BJ (cell line): ENCODE results near the gene CHP2. TPM values are rescaled to one million over a fixed set of nuclear protein-coding genes. Genes with fewer than 3 reads are reported as not detected.

Experiments
- CTCF ChIA-PET: fragments of 350-600 bp; formaldehyde crosslinking; extraction: SDS; loops from one replicate; lab custom pipeline; 2021; ENCODE audit warnings: antibody characterized with exemption, inconsistent platforms; lab: Yijun Ruan, JAX
- POLR2A ChIA-PET: fragments of 300-600 bp; sonication (Branson Sonifier 250); formaldehyde crosslinking; extraction: SDS; loops from one replicate; lab custom pipeline; 2021; ENCODE audit warnings: antibody characterized with exemption; lab: Charles Lee
- DNase-seq: peaks from one replicate; pipeline ENCODE4 v3.0.0-alpha.2; 2011; ENCODE audit warnings: low read depth
- H3K27me3 ChIP-seq: 2 replicates; pipeline ENCODE4 v1.6.0; 2011; ENCODE audit warnings: low read length; ENCODE audit not compliant: control insufficient read depth, insufficient read depth
- H3K36me3 ChIP-seq: 2 replicates; pipeline ENCODE4 v1.5.1; 2011; ENCODE audit warnings: low read length; ENCODE audit not compliant: control insufficient read depth, insufficient read depth
- H3K4me3 ChIP-seq: 2 replicates; pipeline ENCODE4 v1.5.1; 2011; ENCODE audit warnings: low read depth, mild to moderate bottlenecking, control low read depth, low read length
- CTCF ChIP-seq: IDR thresholded peaks from 2 replicates; pipeline ENCODE4 v1.5.1; 2011; ENCODE audit warnings: low read depth, mild to moderate bottlenecking, control low read depth, inconsistent platforms, low read length, moderate library complexity; ENCODE audit not compliant: insufficient read depth
- polyA minus RNA-seq: library from RNA; depleted of rRNA, polyadenylated mRNA; stranded (reverse); fragments of >200 nt; gene quantifications from 2 replicates; pipeline ENCODE4 v1.2.3, GENCODE V29; 2011; rRNA and poly(A)+ RNA removed
- polyA plus RNA-seq: library from polyadenylated mRNA; depleted of rRNA; stranded (reverse); fragments of >200 nt; gene quantifications from 2 replicates; pipeline ENCODE4 v1.2.3, GENCODE V29; 2011; rRNA removed

Gene CHP2
- polyA plus RNA-seq (not detected in 2 replicates), polyA minus RNA-seq (not detected in 2 replicates)

DNA sequence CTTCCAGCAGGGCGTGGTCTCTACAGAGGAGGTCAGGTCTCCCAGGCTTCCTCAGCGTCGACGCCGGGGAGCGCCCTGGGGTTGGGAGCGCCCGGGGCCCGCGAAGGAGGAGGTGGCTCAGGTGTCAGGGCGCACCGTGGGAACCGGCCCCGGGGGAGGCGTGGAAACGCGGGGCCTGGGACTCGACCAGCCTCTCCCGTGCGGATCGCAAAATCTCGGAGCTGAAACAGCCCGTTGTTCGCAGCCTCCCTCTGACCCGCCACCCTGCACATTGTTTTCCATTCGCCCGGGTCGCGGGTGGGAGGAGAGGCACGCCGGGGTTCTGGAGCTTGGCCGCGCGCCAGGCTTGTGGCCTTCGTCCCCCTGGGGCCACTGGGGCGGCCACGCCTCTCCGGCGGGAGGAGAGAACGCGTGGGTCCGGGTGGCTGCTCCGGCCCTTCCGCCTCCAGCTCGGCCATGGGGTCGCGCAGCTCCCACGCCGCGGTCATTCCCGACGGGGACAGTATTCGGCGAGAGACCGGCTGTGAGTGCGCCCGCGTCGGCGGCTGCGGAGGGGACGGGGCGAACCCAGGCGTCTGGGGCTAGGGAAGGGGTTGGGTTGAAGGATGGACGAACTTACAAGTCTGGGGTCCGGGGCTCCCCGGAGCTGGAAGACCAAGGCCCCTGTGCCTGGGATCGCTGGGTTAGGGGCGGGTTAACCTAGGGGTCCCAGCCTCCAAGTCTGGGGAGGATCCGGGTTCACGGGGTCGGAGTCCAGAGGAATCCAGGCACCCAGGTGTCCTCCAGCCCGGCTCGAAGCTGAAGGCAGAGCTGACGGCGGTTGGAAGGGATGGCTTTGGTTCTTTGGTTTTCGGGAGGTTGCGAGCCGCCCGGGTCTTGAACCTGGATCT is at the start of gene CHP2:
Gene CHP2, plus strand, starts transcription at position 433 of the 890 bp plus-strand sequence. Its CDS starts 24 bp downstream, at position 457.
- H3K27me3 ChIP-seq, result peaks cover 10% of the 10 kb centered on the region
- DNase-seq, result no peak
- no peak for TF ChIP-seq CTCF
- H3K4me3 ChIP-seq, result no peak within 1 kb of the TSS
- POLR2A ChIA-PET, result no interaction called here
- CTCF ChIA-PET, result interaction anchor here (1.2 kb wide), 1 partner anchor 750 kb away, joined by 4 read pairs; no protein-coding TSS in a partner anchor
- no peaks in the 10 kb centered on the region for H3K36me3 ChIP-seq

GRCh38 chr16:23705517-23705902 is 49.3 kb upstream of the CHP2 start:
- ChIA-PET POLR2A (no interaction called here), CTCF (no interaction called here)
- DNase-seq, result no peak
- no peak overlapping the region for H3K4me3 ChIP-seq
- H3K27me3 ChIP-seq, result no peaks in the 10 kb centered on the region; the same call in 1 of the 2 replicates
- H3K36me3 ChIP-seq, result no peaks in the 10 kb centered on the region
- no peak for TF ChIP-seq CTCF

DNA sequence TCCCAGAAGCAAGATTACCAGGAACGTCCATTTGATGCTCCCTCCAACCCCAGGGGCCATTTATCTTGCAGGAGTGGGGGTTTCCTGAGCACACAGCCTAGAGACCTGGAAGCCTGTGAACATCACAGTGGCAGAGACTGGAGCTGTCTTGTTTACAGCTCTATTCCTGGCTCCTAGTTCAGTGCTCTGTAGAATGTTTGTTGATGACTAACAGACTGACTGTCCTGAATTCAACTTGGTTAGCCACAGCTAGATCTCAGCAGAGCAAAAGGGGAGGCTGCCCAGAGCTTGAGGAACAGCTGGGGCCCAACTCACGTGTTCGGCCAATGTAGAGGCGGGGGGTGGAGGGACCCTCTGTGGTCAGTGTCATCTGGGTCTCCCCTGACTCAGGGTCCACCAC is 48.4 kb upstream of the CHP2 start:
- Histone ChIP-seq H3K27me3 (no peaks in the 10 kb centered on the region; the same call in 1 of the 2 replicates), H3K36me3 (no peaks in the 10 kb centered on the region), H3K4me3 (no peak overlapping the region)
- CTCF ChIA-PET, result no interaction called here
- no peak for DNase-seq
- POLR2A ChIA-PET, result no interaction called here
- no peak for TF ChIP-seq CTCF

DNA sequence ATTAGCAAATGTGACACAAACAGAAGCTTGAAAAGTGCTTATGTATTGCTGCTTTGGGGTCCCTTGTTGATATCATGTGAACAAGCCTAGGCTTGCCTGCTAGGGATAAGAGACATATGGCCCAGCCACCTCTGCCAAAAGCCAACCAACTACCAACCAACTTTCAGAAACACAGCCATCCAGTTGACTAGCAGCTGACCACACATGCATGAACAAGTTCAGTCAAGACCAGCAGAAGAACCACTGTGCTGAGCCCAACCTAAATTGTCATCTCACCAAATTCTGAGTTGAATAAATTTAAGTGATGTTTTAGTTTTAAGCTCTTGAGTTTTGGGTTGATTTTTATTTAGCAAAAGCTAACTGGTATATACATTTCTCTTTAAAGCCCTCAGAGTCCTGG is 45.3 kb upstream of the CHP2 start:
- TF ChIP-seq CTCF, result no peak
- DNase-seq, result no peak
- POLR2A ChIA-PET, result no interaction called here

DNA sequence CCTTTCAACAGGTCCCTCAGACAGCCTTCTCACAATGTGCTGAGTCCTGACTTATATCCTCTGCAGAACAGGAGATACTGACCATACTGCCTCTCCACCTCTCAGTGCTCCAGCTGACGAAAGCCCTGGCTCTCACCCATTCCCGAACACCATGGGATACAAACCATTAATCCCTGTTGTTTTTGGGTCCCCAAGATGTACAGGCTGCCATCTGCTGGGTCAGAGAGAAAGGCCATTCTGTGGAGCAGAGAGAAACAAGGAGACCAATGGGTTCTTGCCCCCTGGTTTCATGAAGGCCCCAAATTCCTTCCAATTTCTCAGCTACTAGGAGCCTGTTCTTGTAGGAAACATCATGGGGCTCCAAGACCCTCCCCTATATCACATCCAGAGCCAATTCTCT is 44.8 kb upstream of the CHP2 start:
- no peak for DNase-seq
- Histone ChIP-seq H3K27me3 (peaks cover 10% of the 10 kb centered on the region), H3K36me3 (no peaks in the 10 kb centered on the region), H3K4me3 (no peak overlapping the region)
- POLR2A ChIA-PET, result no interaction called here
- TF ChIP-seq CTCF, result no peak
- CTCF ChIA-PET, result interaction anchor here (1.1 to 1.7 kb wide), 2 partner anchors 9 to 10 kb away, joined by 4 read pairs; no protein-coding TSS in a partner anchor

More for the DNA sequence above, 45.3 kb upstream of the CHP2 start:
- CTCF ChIA-PET, result interaction anchor here (1.1 to 1.7 kb wide), 2 partner anchors 9 kb away, joined by 4 read pairs; no protein-coding TSS in a partner anchor
- H3K4me3 ChIP-seq, result no peak overlapping the region
- H3K27me3 ChIP-seq, result peaks cover 10% of the 10 kb centered on the region
- H3K36me3 ChIP-seq, result no peaks in the 10 kb centered on the region
